Keratinocyte (primary cell): ENCODE measurements around the gene PLEKHF1. TPM values are rescaled to one million over a fixed set of nuclear protein-coding genes. Genes with fewer than 3 reads are reported as not detected.

Source experiments
- DNase-seq: peaks from one replicate; pipeline ENCODE4 v3.0.0-alpha.2; 2011; ENCODE audit warnings: low read depth, missing footprints, low spot score
- FAIRE-seq: peaks from 2 replicates; lab custom pipeline; 2011; peaks lifted over from hg19 to GRCh38; lab: Jason Lieb, UNC
- H2AFZ ChIP-seq: 2 replicates; pipeline ENCODE4 v1.6.0; 2012; ENCODE audit warnings: low read length, control low read depth, inconsistent platforms; ENCODE audit not compliant: control insufficient read depth
- H3K27ac ChIP-seq: 2 replicates; pipeline ENCODE4 v1.5.1; 2011; ENCODE audit warnings: low read length; ENCODE audit not compliant: control insufficient read depth, insufficient read depth
- H3K27me3 ChIP-seq: 3 replicates; pipeline ENCODE4 v1.6.0; 2011; ENCODE audit warnings: low read length; ENCODE audit not compliant: control insufficient read depth, insufficient read depth; ENCODE audit errors: extremely low read depth
- H3K36me3 ChIP-seq, 2 experiments: 2 replicates in 1 of 2; 3 replicates in 1 of 2; pipeline ENCODE4 v1.5.1; 2011; ENCODE audit warnings: low read length in 2 of 2, mild to moderate bottlenecking in 1 of 2; ENCODE audit not compliant: control insufficient read depth in 2 of 2, insufficient read depth in 2 of 2; ENCODE audit errors: extremely low read depth in 1 of 2
- H3K4me1 ChIP-seq: 3 replicates; pipeline ENCODE4 v1.5.1; 2011; ENCODE audit warnings: low read length; ENCODE audit not compliant: control insufficient read depth, insufficient read depth; ENCODE audit errors: extremely low read depth
- H3K4me2 ChIP-seq: 3 replicates; pipeline ENCODE4 v1.6.0; 2011; ENCODE audit warnings: low read depth, low read length; ENCODE audit not compliant: control insufficient read depth, insufficient read depth; ENCODE audit errors: extremely low read depth
- H3K4me3 ChIP-seq, 3 experiments: fragments of 200-600 bp in 1 of 3; sonication (generic) in 1 of 3; 2 replicates in 2 of 3; 3 replicates in 1 of 3; pipeline ENCODE4 v1.5.1; 2011 to 2016; ENCODE audit warnings: low read length in 3 of 3, mild to moderate bottlenecking in 3 of 3, control low read depth in 2 of 3, inconsistent platforms in 1 of 3, low read depth in 1 of 3, mixed read lengths in 1 of 3, mixed run types in 1 of 3, moderate library complexity in 1 of 3; ENCODE audit not compliant: control insufficient read depth in 2 of 3, insufficient read depth in 2 of 3; ENCODE audit errors: extremely low read depth in 1 of 3
- H3K79me2 ChIP-seq: 2 replicates; pipeline ENCODE4 v1.6.0; 2012; ENCODE audit warnings: low read length; ENCODE audit not compliant: control insufficient read depth, insufficient read depth
- H3K9ac ChIP-seq: 3 replicates; pipeline ENCODE4 v1.6.0; 2011; ENCODE audit warnings: low read length; ENCODE audit not compliant: control insufficient read depth, insufficient read depth; ENCODE audit errors: extremely low read depth
- H3K9me1 ChIP-seq: 3 replicates; pipeline ENCODE4 v1.6.0; 2011; ENCODE audit warnings: low read length; ENCODE audit not compliant: control insufficient read depth, insufficient read depth; ENCODE audit errors: extremely low read depth
- H3K9me3 ChIP-seq: 2 replicates; pipeline ENCODE4 v1.5.1; 2012; ENCODE audit warnings: low read depth, low read length; ENCODE audit not compliant: control insufficient read depth
- H4K20me1 ChIP-seq: 3 replicates; pipeline ENCODE4 v1.6.0; 2011; ENCODE audit warnings: low read length; ENCODE audit not compliant: control insufficient read depth, insufficient read depth; ENCODE audit errors: extremely low read depth
- EZH2 ChIP-seq: IDR thresholded peaks from one replicate; pipeline ENCODE4 v1.6.1; 2012; ENCODE audit warnings: inconsistent platforms, mild to moderate bottlenecking, low read length, moderate library complexity
- dilution Hi-C: fragments of 300-500 bp; cut with MboI; formaldehyde crosslinking; loops from one replicate; pipeline ENCODE4 v1.7.0; 2020; ENCODE audit warnings: low sequenced_read_pairs; ENCODE audit not compliant: extremely low pct_ligation_motif_present
- polyA plus RNA-seq, 5 experiments: library from polyadenylated mRNA; depleted of rRNA in 3 of 5; stranded (reverse) in 3 of 5; stranded (forward) in 1 of 5; unstranded in 1 of 5; fragments of >200 nt; gene quantifications; 1 replicate in 1 of 5; 2 replicates in 3 of 5; 3 replicates in 1 of 5; pipeline versions ENCODE4 v1.2.1 to v1.2.3, GENCODE V29; 2011 to 2012; ENCODE audit warnings: missing spikeins in 2 of 5, low read depth in 1 of 5, low replicate concordance in 1 of 5
- TF ChIP-seq, protein P1 (sequence below), 3 experiments: IDR thresholded peaks in 1 of 3; conservative IDR thresholded peaks in 1 of 3; optimal IDR thresholded peaks in 1 of 3; 2 replicates in 2 of 3; 3 replicates in 1 of 3; pipeline versions ENCODE3 to v1.5.1; 2011; ENCODE audit warnings: low read length in 3 of 3, mild to moderate bottlenecking in 3 of 3, moderate library complexity in 2 of 3, control low read depth in 1 of 3, inconsistent platforms in 1 of 3; ENCODE audit not compliant: insufficient read depth in 2 of 3; ENCODE audit errors: extremely low read depth in 1 of 3

PLEKHF1 gene
- polyA plus RNA-seq, 1 donor (not counting 4 experiments of a cell fraction or from before 2014, with no cell fraction given) = 9.4 TPM

DNA sequence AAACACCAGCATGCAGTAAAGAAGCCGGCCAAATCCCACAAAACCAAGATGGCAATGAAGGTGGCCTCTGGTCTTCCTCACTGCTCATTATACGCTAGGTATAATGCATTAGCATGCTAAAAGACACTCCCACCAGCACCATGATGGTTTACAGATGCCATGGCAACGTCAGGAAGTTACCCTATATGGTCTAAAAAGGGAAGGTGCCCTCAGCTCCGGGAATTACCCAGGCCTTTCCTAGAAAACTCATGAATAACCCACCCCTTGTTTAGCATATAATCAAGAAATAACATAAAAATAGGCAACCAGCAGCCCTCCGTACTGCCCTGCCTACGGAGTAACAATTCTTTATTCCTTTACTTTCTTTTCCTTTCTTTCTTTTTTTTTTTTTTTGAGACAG lies 21.1 kb upstream of the PLEKHF1 start:
- Histone ChIP-seq H4K20me1 (no peaks in the 10 kb centered on the region), H3K9ac (no peak overlapping the region), H3K27me3 (no peaks in the 10 kb centered on the region), H3K27ac (no peak overlapping the region), H3K9me3 (no peaks in the 10 kb centered on the region), H3K4me3 (no peak overlapping the region), H3K79me2 (no peaks in the 10 kb centered on the region), H3K4me1 (peaks cover 27% of the 10 kb centered on the region), H3K4me2 (no peak overlapping the region), H3K36me3 (no peaks in the 10 kb centered on the region), H2AFZ (no peak overlapping the region), H3K9me1 (no peaks in the 10 kb centered on the region)
- DNase-seq = no peak
- TF ChIP-seq, protein P1, sequence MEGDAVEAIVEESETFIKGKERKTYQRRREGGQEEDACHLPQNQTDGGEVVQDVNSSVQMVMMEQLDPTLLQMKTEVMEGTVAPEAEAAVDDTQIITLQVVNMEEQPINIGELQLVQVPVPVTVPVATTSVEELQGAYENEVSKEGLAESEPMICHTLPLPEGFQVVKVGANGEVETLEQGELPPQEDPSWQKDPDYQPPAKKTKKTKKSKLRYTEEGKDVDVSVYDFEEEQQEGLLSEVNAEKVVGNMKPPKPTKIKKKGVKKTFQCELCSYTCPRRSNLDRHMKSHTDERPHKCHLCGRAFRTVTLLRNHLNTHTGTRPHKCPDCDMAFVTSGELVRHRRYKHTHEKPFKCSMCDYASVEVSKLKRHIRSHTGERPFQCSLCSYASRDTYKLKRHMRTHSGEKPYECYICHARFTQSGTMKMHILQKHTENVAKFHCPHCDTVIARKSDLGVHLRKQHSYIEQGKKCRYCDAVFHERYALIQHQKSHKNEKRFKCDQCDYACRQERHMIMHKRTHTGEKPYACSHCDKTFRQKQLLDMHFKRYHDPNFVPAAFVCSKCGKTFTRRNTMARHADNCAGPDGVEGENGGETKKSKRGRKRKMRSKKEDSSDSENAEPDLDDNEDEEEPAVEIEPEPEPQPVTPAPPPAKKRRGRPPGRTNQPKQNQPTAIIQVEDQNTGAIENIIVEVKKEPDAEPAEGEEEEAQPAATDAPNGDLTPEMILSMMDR (optimal IDR thresholded peaks at IDR 0.05 in 1 of 3, IDR thresholded peaks at IDR 0.05 in 1 of 3, conservative IDR thresholded peaks at IDR 0.05 in 1 of 3; ENCODE audit: extremely low read depth in 1 of 3, insufficient read depth in 2 of 3, low read length in 3 of 3) = no peak
- TF ChIP-seq EZH2 = no peak
- dilution Hi-C loops = no loop called here
- FAIRE-seq = no peak

DNA sequence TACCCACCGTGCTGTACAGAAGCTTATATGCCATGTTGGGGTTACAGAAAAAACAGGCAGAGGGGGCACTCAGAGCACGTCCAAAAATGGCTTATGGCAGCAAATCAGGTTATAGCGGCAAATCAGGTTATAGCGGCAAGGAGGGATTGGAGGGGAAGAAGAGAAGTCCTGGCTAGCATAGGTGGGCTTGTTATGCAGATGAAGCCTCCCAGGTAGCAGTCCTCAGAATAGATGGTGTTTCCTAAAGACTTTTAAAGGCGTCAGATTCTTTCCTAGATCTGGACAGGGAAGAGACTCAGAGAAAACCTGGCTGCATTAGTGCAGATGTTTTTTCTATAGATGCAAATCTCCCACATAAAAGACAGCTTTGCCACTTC lies 19.8 kb upstream of the PLEKHF1 start:
- Histone ChIP-seq H3K9me3 (no peaks in the 10 kb centered on the region), H4K20me1 (no peaks in the 10 kb centered on the region), H2AFZ (no peak overlapping the region), H3K9me1 (no peaks in the 10 kb centered on the region), H3K79me2 (no peaks in the 10 kb centered on the region), H3K27me3 (no peaks in the 10 kb centered on the region), H3K4me3 (no peak overlapping the region), H3K4me2 (peak overlapping the region; percentile 70), H3K9ac (no peak overlapping the region), H3K4me1 (peaks cover 27% of the 10 kb centered on the region), H3K36me3 (no peaks in the 10 kb centered on the region), H3K27ac (no peak overlapping the region)
- no peak for FAIRE-seq
- TF ChIP-seq EZH2 = no peak
- TF ChIP-seq, protein P1 (optimal IDR thresholded peaks at IDR 0.05 in 1 of 3, IDR thresholded peaks at IDR 0.05 in 1 of 3, conservative IDR thresholded peaks at IDR 0.05 in 1 of 3; ENCODE audit: extremely low read depth in 1 of 3, insufficient read depth in 2 of 3, low read length in 3 of 3) = no peak
- dilution Hi-C loops = no loop called here
- DNase-seq = no peak
